Measurements from ENCODE around the gene DOCK3. TPM values are rescaled to one million over a fixed set of nuclear protein-coding genes. Genes with fewer than 3 reads are reported as not detected.

The DOCK3 gene
- total RNA-seq, 1 experiment from 2014 or later = 8.3 TPM

GRCh38 chr3:50687127-50687751, 12.5 kb downstream of the DOCK3 start:
- H3K36me3 Mint-ChIP-seq (ENCODE audit: insufficient read depth in 1 of 3, low read depth in 3 of 3) = peaks cover 3 to 16% (median 12%) of the 10 kb centered on the region in 3 experiments
- no peak overlapping the region for H2BK15ac ChIP-seq (ENCODE audit: low read depth, low read length)
- H3T11ph ChIP-seq (ENCODE audit: low read length) = no peak overlapping the region
- H3K4me1 Mint-ChIP-seq = peaks cover 25 to 30% of the 10 kb centered on the region in 2 experiments
- no peak overlapping the region for H3K4me2 ChIP-seq (ENCODE audit: insufficient read depth, insufficient read length, low read length)
- H2AK5ac ChIP-seq (ENCODE audit: insufficient read length, low read length) = no peak overlapping the region
- no peak overlapping the region for H4K8ac ChIP-seq (replicated peaks; ENCODE audit: insufficient read length, low read depth, low read length)
- no peak overlapping the region for H2BK5ac ChIP-seq (ENCODE audit: insufficient read length, low read length)
- H3K27ac Mint-ChIP-seq = no peak overlapping the region
- H2BK12ac ChIP-seq (ENCODE audit: insufficient read length, low read depth, low read length) = no peak overlapping the region
- H2AFZ ChIP-seq (ENCODE audit: low read length) = no peak overlapping the region
- DNase-seq = no peak
- no peak overlapping the region for H3K4me3 Mint-ChIP-seq
- H3K18ac ChIP-seq (ENCODE audit: insufficient read length, low read depth, low read length) = no peak overlapping the region
- H3K27me3 ChIP-seq (ENCODE audit: insufficient read depth, low read length) = no peaks in the 10 kb centered on the region
- no peak overlapping the region for H2BK120ac ChIP-seq (ENCODE audit: low read depth, low read length, poor library complexity, severe bottlenecking)
- no peak for TF ChIP-seq CTCF (conservative IDR thresholded peaks at IDR 0.05)
- no peak overlapping the region for H3K23ac ChIP-seq (ENCODE audit: insufficient read length, low read depth, low read length)
- H3K4me1 ChIP-seq (ENCODE audit: insufficient read depth, low read length) = peaks cover 3% of the 10 kb centered on the region; the same call in 1 of the 2 replicates
- no peak overlapping the region for H3K14ac ChIP-seq (ENCODE audit: insufficient read depth, low read length)
- no CpG with 5 or more reads among the region's 7 CpGs for WGBS (ENCODE audit: extremely low coverage, insufficient read length, low lambda C conversion rate)
- no peaks in the 10 kb centered on the region for H3K9me3 ChIP-seq (ENCODE audit: control insufficient read depth, low read depth, low read length)
- H3K27ac ChIP-seq (ENCODE audit: insufficient read length, low read depth, low read length) = no peak overlapping the region
- no peaks in the 10 kb centered on the region for H3K79me1 ChIP-seq (ENCODE audit: insufficient read depth, low read depth, low read length, poor library complexity, severe bottlenecking)
- H4K91ac ChIP-seq (ENCODE audit: insufficient read length, low read depth, low read length) = no peak overlapping the region
- no peak overlapping the region for H3K56ac ChIP-seq (ENCODE audit: insufficient read length, low read depth, low read length)
- no peak overlapping the region for H3K4ac ChIP-seq (ENCODE audit: low read depth, low read length)
- H3K9ac ChIP-seq (ENCODE audit: extremely low read depth, insufficient read length, low read length) = no peak overlapping the region
- H3K27me3 Mint-ChIP-seq (ENCODE audit: low read depth) = no peaks in the 10 kb centered on the region
- H3K23me2 ChIP-seq (ENCODE audit: insufficient read length, low read depth, low read length, poor library complexity, severe bottlenecking) = no peaks in the 10 kb centered on the region
- H4K5ac ChIP-seq (ENCODE audit: insufficient read length, low read depth, low read length) = no peak overlapping the region
- no peak overlapping the region for H2BK20ac ChIP-seq (ENCODE audit: low read depth, low read length, poor library complexity, severe bottlenecking)
- peaks cover 3 to 9% of the 10 kb centered on the region in 2 experiments; a peak in 3 of 5 replicates for H3K9me3 Mint-ChIP-seq
- peaks cover 3% of the 10 kb centered on the region; the same call in 1 of the 2 replicates for H3K79me2 ChIP-seq (ENCODE audit: insufficient read depth, low read length)
- H4K20me1 ChIP-seq (ENCODE audit: control insufficient read depth, insufficient read depth, insufficient read length) = no peaks in the 10 kb centered on the region

All from H9 (cell line).